Progenitor cell of endocrine pancreas (in vitro differentiated cells): ENCODE data around the gene MPG. TPM values are rescaled to one million over a fixed set of nuclear protein-coding genes. Genes with fewer than 3 reads are reported as not detected.
A peak's percentile ranks its signal among the peaks of the same experiment; 100 is the strongest.

Experiments used
- DNase-seq: peaks from one replicate; pipeline ENCODE4 v3.0.0; 2021; ENCODE audit warnings: low spot score; ENCODE audit not compliant: unreplicated experiment
- H3K27ac Mint-ChIP-seq: 2 replicates; pipeline ENCODE4 v1.8.0; 2021; ENCODE audit warnings: mild to moderate bottlenecking, moderate library complexity, mixed read lengths
- H3K27me3 Mint-ChIP-seq: 2 replicates; pipeline ENCODE4 v1.8.0; 2021; ENCODE audit warnings: mixed read lengths
- H3K36me3 Mint-ChIP-seq: 2 replicates; pipeline ENCODE4 v1.8.0; 2022; ENCODE audit warnings: mixed read lengths; ENCODE audit not compliant: insufficient read depth
- H3K4me1 Mint-ChIP-seq: 2 replicates; pipeline ENCODE4 v1.8.0; 2021; ENCODE audit warnings: low read depth, mixed read lengths
- H3K4me3 Mint-ChIP-seq: 2 replicates; pipeline ENCODE4 v1.8.0; 2021; ENCODE audit warnings: low read depth, mild to moderate bottlenecking, moderate library complexity, mixed read lengths
- H3K9me3 Mint-ChIP-seq: 2 replicates; pipeline ENCODE4 v1.8.0; 2021; ENCODE audit warnings: low read depth, mixed read lengths
- CTCF ChIP-seq: fragments of 200-600 bp; sonication (generic); IDR thresholded peaks from one replicate; pipeline ENCODE4 v1.5.0; 2021; ENCODE audit warnings: antibody characterized with exemption, mild to moderate bottlenecking; ENCODE audit not compliant: unreplicated experiment
- total RNA-seq: library from RNA; stranded (reverse); gene quantifications from 2 replicates; pipeline ENCODE4 v1.2.1, GENCODE V29; 2021

The MPG gene
- total RNA-seq, 1 donor from 2014 or later, result 35.2 TPM

- H3K27ac Mint-ChIP-seq, result no peak overlapping the region
- TF ChIP-seq CTCF, result no peak
- peaks cover 27% of the 10 kb centered on the region for H3K36me3 Mint-ChIP-seq
- no peak for DNase-seq
- peaks cover 3% of the 10 kb centered on the region for H3K4me1 Mint-ChIP-seq
- no peak overlapping the region for H3K4me3 Mint-ChIP-seq
- H3K27me3 Mint-ChIP-seq, result no peaks in the 10 kb centered on the region
- H3K9me3 Mint-ChIP-seq, result peaks cover 12% of the 10 kb centered on the region
These were observed 38.8 kb upstream of the MPG start for GRCh38 chr16:38941-39892.

DNA sequence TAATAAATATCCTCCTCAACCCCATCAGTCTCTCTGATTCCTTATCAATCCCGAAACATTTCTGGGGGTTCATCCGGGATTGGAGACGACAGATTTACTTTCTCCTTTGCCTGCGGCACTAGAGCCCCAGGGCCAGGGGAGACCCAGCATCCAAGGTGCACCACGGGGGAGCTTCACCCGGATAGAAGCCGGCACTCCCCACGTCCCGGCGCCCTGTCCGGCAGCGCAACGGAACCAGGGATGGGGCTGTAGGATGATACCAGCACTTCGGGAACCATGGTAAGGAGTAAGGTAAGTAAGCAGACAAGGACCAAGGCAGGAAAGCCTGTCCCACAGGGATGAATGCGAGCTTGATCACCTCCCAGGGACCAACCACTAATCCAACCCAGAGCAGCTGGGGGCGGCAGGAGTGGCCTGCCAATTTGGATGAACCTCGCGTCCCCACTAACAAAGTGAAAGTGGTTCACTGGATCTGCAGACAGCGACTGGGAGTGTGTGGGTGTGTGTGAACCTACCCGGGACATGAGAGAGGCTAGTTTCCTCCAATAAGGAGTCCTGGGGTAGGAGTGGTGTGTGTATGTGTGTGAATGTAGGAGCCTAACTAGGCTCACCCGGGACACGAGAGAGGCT is 36.5 kb upstream of the MPG start:
- no peak for DNase-seq
- Mint-ChIP-seq H3K4me1 (peaks cover 22% of the 10 kb centered on the region), H3K4me3 (no peak overlapping the region), H3K27me3 (no peaks in the 10 kb centered on the region), H3K27ac (no peak overlapping the region), H3K9me3 (peaks cover 12% of the 10 kb centered on the region), H3K36me3 (peaks cover 30% of the 10 kb centered on the region)
- TF ChIP-seq CTCF, result no peak

GRCh38 chr16:42069-42457 is 36.0 kb upstream of the MPG start:
- Mint-ChIP-seq H3K36me3 (peaks cover 31% of the 10 kb centered on the region), H3K9me3 (peaks cover 12% of the 10 kb centered on the region), H3K4me1 (peaks cover 22% of the 10 kb centered on the region), H3K27me3 (no peaks in the 10 kb centered on the region), H3K27ac (no peak overlapping the region), H3K4me3 (no peak overlapping the region)
- no peak for DNase-seq
- no peak for TF ChIP-seq CTCF

DNA sequence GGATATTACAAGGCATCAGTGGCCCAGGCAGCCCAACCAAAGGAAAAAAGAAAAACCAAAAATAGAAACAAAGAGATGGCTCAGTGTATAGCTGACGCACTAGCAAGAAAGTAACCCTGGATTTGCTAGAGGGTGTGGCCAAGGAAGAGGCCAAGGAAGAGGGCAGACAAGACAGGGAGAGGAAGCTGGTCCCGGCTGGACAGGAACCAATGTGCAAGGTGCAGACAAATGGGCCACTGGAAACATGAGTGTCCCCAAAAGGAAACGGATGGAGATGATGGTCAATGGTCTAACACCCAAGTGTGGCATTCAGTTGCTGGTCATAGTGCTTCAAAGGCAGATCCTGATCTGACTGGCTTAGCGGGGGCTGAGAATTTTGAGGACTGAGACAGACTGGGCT is 35.3 kb upstream of the MPG start:
- Mint-ChIP-seq H3K9me3 (peaks cover 12% of the 10 kb centered on the region), H3K36me3 (peaks cover 34% of the 10 kb centered on the region), H3K4me3 (no peak overlapping the region), H3K4me1 (peaks cover 22% of the 10 kb centered on the region), H3K27ac (no peak overlapping the region), H3K27me3 (no peaks in the 10 kb centered on the region)
- no peak for TF ChIP-seq CTCF
- no peak for DNase-seq

GRCh38 chr16:43294-43693 is 34.7 kb upstream of the MPG start:
- H3K27ac Mint-ChIP-seq, result peak overlapping the region; percentile 55
- TF ChIP-seq CTCF, result no peak
- no peak for DNase-seq
- peaks cover 12% of the 10 kb centered on the region for H3K9me3 Mint-ChIP-seq
- no peaks in the 10 kb centered on the region for H3K27me3 Mint-ChIP-seq
- H3K4me1 Mint-ChIP-seq, result peaks cover 22% of the 10 kb centered on the region
- H3K36me3 Mint-ChIP-seq, result peaks cover 36% of the 10 kb centered on the region
- no peak overlapping the region for H3K4me3 Mint-ChIP-seq
